Stimulated activated naive CD8-positive, alpha-beta T cell treated with anti-CD3 and anti-CD28 coated beads, Interleukin-15, amount 100 ng/mL, for 72 hours (primary cell): ENCODE results near the gene SPOCD1.

Experiments
- ATAC-seq: fragments of 150-1000 bp; cut with Tn5 transposase; 2 replicates; pipeline ENCODE4 v1.10.0; 2021; ENCODE audit warnings: mild to moderate bottlenecking, moderate library complexity
- DNase-seq, 2 donors: peaks; one replicate each; pipeline ENCODE4 v3.0.0; 2021 to 2022
- H3K27ac Mint-ChIP-seq, 2 donors: one replicate each; pipeline ENCODE4 v1.8.0; 2022; ENCODE audit warnings: mild to moderate bottlenecking in 2 of 2, mixed read lengths in 2 of 2, moderate library complexity in 2 of 2
- H3K27me3 Mint-ChIP-seq: one replicate; pipeline ENCODE4 v1.8.0; 2022; ENCODE audit warnings: mixed read lengths
- H3K4me1 Mint-ChIP-seq: one replicate; pipeline ENCODE4 v1.8.0; 2022; ENCODE audit warnings: mild to moderate bottlenecking, mixed read lengths
- H3K4me3 Mint-ChIP-seq, 2 donors: one replicate each; pipeline ENCODE4 v1.8.0; 2022; ENCODE audit warnings: mild to moderate bottlenecking in 2 of 2, mixed read lengths in 2 of 2, moderate library complexity in 1 of 2
- H3K9me3 Mint-ChIP-seq, 2 donors: one replicate each; pipeline ENCODE4 v1.8.0; 2022; ENCODE audit warnings: mixed read lengths in 2 of 2

The SPOCD1 gene

GRCh38 chr1:31814041-31814511, 1.7 kb downstream of the SPOCD1 start:
- H3K4me3 Mint-ChIP-seq: no peak overlapping the region
- no peak for DNase-seq
- no peaks in the 10 kb centered on the region for H3K9me3 Mint-ChIP-seq
- peaks cover 29% of the 10 kb centered on the region for H3K4me1 Mint-ChIP-seq
- H3K27me3 Mint-ChIP-seq: no peaks in the 10 kb centered on the region
- peak; percentile 9 for ATAC-seq
- H3K27ac Mint-ChIP-seq: no peak overlapping the region

- Mint-ChIP-seq H3K4me3 (no peak overlapping the region), H3K27ac (no peak overlapping the region), H3K27me3 (no peaks in the 10 kb centered on the region), H3K9me3 (no peaks in the 10 kb centered on the region), H3K4me1 (peaks cover 25% of the 10 kb centered on the region)
- no peak for ATAC-seq
- no peak for DNase-seq
Measured at GRCh38 chr1:31812158-31812829, 3.5 kb downstream of the SPOCD1 start.

DNA sequence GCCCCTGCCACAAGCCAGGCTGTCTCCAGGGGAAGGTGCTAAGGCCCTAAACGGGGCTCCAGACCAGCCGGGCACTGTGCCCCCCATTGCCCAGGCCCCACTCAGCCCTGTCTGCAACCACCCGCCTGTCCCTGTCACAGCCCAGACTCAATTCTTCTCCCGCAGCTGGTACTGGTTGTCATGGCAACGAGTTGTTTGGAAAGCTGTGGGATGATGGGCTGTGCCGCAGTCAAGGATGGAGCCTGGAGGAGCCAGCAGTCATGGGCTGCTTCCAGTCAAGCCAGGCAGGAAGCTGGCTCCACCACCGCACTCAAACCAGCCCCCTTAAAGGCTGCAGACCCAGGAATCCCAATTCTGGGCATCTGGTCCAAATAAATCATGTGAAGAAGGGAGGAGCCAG, 4.2 kb downstream of the SPOCD1 start:
- Mint-ChIP-seq H3K27me3 (no peaks in the 10 kb centered on the region), H3K4me1 (peaks cover 23% of the 10 kb centered on the region), H3K4me3 (no peak overlapping the region), H3K9me3 (no peaks in the 10 kb centered on the region), H3K27ac (no peak overlapping the region)
- DNase-seq (no peak), ATAC-seq (no peak)

GRCh38 chr1:31809698-31810097, 6.1 kb downstream of the SPOCD1 start:
- Mint-ChIP-seq H3K4me1 (peaks cover 10% of the 10 kb centered on the region), H3K4me3 (no peak overlapping the region), H3K27ac (no peak overlapping the region), H3K9me3 (no peaks in the 10 kb centered on the region), H3K27me3 (no peaks in the 10 kb centered on the region)
- no peak for DNase-seq
- ATAC-seq: no peak

DNA sequence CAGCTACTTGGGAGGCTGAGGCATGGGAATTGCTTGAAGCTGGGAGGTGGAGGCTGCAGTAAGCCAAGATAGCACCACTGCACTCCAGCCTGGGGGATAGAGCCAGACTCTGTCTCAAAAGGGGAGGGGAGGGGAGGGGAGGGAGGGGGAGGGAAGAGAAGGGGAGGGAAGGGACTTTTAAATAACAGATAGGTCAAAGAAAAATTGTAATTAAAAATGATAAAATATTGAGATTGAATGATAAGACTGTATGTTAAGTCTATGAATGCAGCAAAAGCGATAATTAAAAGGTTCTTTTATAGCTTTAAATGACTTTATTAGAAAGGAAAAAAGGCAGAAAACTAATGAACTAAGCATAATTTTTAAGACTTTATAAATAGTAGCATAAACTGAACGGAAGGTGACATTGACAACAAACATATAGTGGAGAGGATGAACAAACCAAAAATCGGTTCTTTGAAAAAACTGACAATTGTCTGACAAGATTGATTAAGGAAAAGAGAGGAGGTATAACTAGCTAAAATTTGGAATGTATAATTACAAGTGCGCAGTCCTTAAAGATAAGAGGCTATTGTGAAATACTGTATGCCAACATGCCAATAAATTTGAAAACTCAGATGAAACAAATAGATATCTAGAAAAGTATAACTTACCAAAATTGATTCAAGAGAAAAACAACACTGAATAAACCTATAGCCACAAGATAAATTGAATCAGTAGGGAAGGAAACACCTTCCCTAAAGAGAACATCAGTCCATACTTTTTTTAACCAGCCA, 8.4 kb downstream of the SPOCD1 start:
- DNase-seq (no peak), ATAC-seq (no peak)
- no peak overlapping the region for H3K4me3 Mint-ChIP-seq
- H3K9me3 Mint-ChIP-seq: no peaks in the 10 kb centered on the region
- H3K4me1 Mint-ChIP-seq: peaks cover 13% of the 10 kb centered on the region
- no peaks in the 10 kb centered on the region for H3K27me3 Mint-ChIP-seq
- no peak overlapping the region for H3K27ac Mint-ChIP-seq

- peaks cover 6% of the 10 kb centered on the region for H3K4me1 Mint-ChIP-seq
- H3K9me3 Mint-ChIP-seq: no peaks in the 10 kb centered on the region
- ATAC-seq: no peak
- no peaks in the 10 kb centered on the region for H3K27me3 Mint-ChIP-seq
- no peak overlapping the region for H3K27ac Mint-ChIP-seq
- DNase-seq: no peak
- H3K4me3 Mint-ChIP-seq: no peak overlapping the region
Measured at GRCh38 chr1:31805318-31805717, 10.5 kb downstream of the SPOCD1 start.

- Mint-ChIP-seq H3K9me3 (no peaks in the 10 kb centered on the region), H3K27me3 (no peaks in the 10 kb centered on the region), H3K4me1 (peaks cover 6% of the 10 kb centered on the region), H3K27ac (no peak overlapping the region), H3K4me3 (no peak overlapping the region)
- ATAC-seq (no peak), DNase-seq (no peak)
Measured at GRCh38 chr1:31804098-31804497, 11.7 kb downstream of the SPOCD1 start.

DNA sequence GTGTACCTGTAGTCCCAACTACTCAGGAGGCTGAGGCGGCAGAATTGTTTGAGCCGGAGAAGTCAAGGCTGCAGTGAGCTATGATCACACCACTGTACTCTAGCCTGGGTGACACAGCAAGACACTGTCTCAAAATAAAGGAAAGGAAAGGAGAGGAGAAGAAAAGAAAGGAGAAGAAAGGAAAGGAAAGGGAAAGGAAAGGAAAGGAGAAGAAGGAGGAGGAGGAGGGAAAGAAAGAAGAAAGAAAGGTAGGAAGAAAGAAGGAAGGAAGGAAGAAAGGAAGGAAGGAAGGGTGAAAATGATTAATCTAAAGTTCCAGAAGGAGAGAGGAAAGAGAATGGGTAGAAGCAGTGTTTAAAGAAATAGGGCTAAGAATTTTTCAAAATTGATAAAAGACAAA, 12.2 kb downstream of the SPOCD1 start:
- H3K4me3 Mint-ChIP-seq: no peak overlapping the region
- H3K9me3 Mint-ChIP-seq: no peaks in the 10 kb centered on the region
- DNase-seq: no peak
- H3K27me3 Mint-ChIP-seq: no peaks in the 10 kb centered on the region
- ATAC-seq: no peak
- peak overlapping the region in 1 of 2 donors; percentile 6 for H3K27ac Mint-ChIP-seq
- peaks cover 8% of the 10 kb centered on the region for H3K4me1 Mint-ChIP-seq

- H3K9me3 Mint-ChIP-seq: no peaks in the 10 kb centered on the region
- ATAC-seq (no peak), DNase-seq (no peak)
- H3K4me3 Mint-ChIP-seq: peak overlapping the region; percentile 34 to 46
- H3K27ac Mint-ChIP-seq: no peak overlapping the region
- H3K27me3 Mint-ChIP-seq: no peaks in the 10 kb centered on the region
- peaks cover 14% of the 10 kb centered on the region for H3K4me1 Mint-ChIP-seq
Measured at GRCh38 chr1:31802190-31803150, 13.4 kb downstream of the SPOCD1 start.

GRCh38 chr1:31801458-31801857, 14.4 kb downstream of the SPOCD1 start:
- peaks cover 14% of the 10 kb centered on the region for H3K4me1 Mint-ChIP-seq
- DNase-seq (no peak), ATAC-seq (no peak)
- no peaks in the 10 kb centered on the region for H3K9me3 Mint-ChIP-seq
- H3K27ac Mint-ChIP-seq: no peak overlapping the region
- no peak overlapping the region for H3K4me3 Mint-ChIP-seq
- H3K27me3 Mint-ChIP-seq: no peaks in the 10 kb centered on the region

- Mint-ChIP-seq H3K4me3 (no peak overlapping the region), H3K4me1 (peaks cover 14% of the 10 kb centered on the region), H3K27me3 (no peaks in the 10 kb centered on the region), H3K9me3 (no peaks in the 10 kb centered on the region), H3K27ac (no peak overlapping the region)
- no peak for ATAC-seq
- no peak for DNase-seq
Measured at GRCh38 chr1:31800674-31800967, 15.2 kb downstream of the SPOCD1 start.

DNA sequence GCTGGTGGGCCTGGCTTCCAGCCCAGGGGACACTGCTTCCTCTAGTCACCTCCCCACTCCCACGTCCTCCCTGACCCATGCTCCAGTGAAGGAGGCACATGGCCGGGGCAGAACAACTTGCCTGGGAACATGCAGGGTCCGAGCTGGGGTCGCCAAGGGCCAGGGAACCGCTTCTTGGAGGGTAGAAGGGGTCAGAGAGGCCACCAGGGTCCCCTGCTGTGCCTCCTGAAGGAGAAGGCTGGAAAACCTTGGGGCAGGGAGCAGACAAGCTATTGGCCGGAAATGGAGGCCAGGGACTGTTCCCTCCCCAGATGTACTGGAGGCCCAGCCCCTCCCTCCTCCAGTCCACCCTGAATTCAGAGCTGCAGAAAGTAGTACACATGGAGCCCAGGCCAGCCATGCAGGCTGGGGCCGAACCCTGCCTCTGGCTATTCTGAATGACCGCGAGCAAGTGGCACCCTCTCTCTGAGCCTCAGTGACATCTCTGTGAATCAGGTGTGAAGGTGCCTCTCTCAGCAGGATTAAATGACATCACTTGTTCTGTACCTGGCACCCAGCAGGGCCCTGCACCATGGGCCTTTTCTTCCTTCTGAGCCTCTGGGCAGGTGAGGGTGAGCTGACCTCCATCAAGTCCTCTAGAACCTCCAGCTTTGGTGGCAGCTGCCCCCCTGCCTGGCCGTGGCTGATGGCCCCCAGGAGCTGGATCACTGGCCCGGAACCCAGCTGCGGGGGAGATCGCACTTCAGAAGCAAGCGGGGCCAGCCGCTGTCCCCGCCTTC, 15.7 kb downstream of the SPOCD1 start:
- H3K27ac Mint-ChIP-seq: no peak overlapping the region
- DNase-seq: no peak

GRCh38 chr1:31799196-31799894, 16.5 kb downstream of the SPOCD1 start:
- no peaks in the 10 kb centered on the region for H3K9me3 Mint-ChIP-seq
- H3K27ac Mint-ChIP-seq: no peak overlapping the region
- H3K27me3 Mint-ChIP-seq: no peaks in the 10 kb centered on the region
- ATAC-seq (no peak), DNase-seq (no peak)
- peaks cover 14% of the 10 kb centered on the region for H3K4me1 Mint-ChIP-seq
- H3K4me3 Mint-ChIP-seq: no peak overlapping the region

More for the DNA sequence above, 15.7 kb downstream of the SPOCD1 start:
- no peaks in the 10 kb centered on the region for H3K9me3 Mint-ChIP-seq
- peaks cover 14% of the 10 kb centered on the region for H3K4me1 Mint-ChIP-seq
- no peak for ATAC-seq
- no peak overlapping the region for H3K4me3 Mint-ChIP-seq
- H3K27me3 Mint-ChIP-seq: no peaks in the 10 kb centered on the region

DNA sequence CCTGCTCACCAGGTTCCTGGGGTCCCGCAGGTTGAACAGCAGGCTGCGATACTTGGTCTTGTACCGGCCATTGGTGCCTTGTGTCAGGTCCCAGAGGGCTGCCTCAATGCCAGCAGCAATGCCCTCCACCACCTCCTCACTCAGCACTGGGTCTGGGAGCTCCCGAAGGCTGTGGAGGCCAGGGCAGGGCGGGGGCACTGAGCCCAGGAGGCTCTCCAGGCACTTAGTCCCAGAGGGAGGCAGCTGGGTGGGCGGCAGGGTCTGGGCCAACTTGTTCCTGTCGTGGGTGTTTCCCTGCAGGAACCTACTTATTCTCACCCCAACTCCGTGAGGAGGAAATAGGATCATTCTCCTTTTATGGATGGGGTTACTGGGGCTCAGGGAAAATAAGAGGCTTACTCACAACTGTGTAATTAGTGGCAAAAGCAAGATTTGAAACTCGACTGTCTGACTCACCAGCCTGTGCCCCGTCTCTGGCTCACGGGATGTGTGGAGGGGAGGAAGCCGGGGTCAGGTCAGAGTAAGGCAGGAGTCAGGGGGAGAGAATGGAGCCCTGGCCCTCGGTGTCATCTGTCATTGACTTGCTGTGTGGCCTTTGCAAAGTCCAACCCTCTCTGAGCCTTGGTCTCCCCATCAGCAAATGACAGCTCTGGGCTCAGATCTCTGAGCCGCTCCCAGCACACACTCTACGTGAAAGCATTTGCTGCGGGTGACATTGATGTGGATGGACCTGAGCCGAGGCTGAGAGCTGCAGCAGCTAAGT, 17.2 kb downstream of the SPOCD1 start:
- Mint-ChIP-seq H3K27ac (no peak overlapping the region), H3K27me3 (no peaks in the 10 kb centered on the region), H3K4me1 (peaks cover 14% of the 10 kb centered on the region), H3K9me3 (no peaks in the 10 kb centered on the region), H3K4me3 (no peak overlapping the region)
- DNase-seq (no peak), ATAC-seq (peak; percentile 58)
